Measurements from ENCODE around the gene TBX2. TPM values are rescaled to one million over a fixed set of nuclear protein-coding genes. Genes with fewer than 3 reads are reported as not detected.

Gene TBX2
- polyA plus RNA-seq, 1 donor (not counting 4 experiments of a cell fraction or from before 2014, with no cell fraction given), result not detected

- Histone ChIP-seq H3K36me3 (ENCODE audit: control insufficient read depth in 2 of 2, extremely low read depth in 1 of 2, insufficient read depth in 2 of 2, low read length in 2 of 2) (no peaks in the 10 kb centered on the region), H4K20me1 (ENCODE audit: control insufficient read depth, extremely low read depth, insufficient read depth, low read length) (no peaks in the 10 kb centered on the region), H3K27me3 (ENCODE audit: control insufficient read depth, extremely low read depth, insufficient read depth, low read length) (peaks cover 71% of the 10 kb centered on the region), H2AFZ (ENCODE audit: control insufficient read depth, low read length) (no peak overlapping the region), H3K9me3 (ENCODE audit: control insufficient read depth, low read depth, low read length) (no peaks in the 10 kb centered on the region), H3K4me3 (ENCODE audit: control insufficient read depth in 2 of 3, extremely low read depth in 1 of 3, insufficient read depth in 2 of 3, low read depth in 1 of 3, low read length in 3 of 3) (no peak overlapping the region), H3K4me1 (ENCODE audit: control insufficient read depth, extremely low read depth, insufficient read depth, low read length) (no peaks in the 10 kb centered on the region), H3K9ac (ENCODE audit: control insufficient read depth, extremely low read depth, insufficient read depth, low read length) (no peak overlapping the region), H3K4me2 (ENCODE audit: control insufficient read depth, extremely low read depth, insufficient read depth, low read depth, low read length) (no peak overlapping the region), H3K79me2 (ENCODE audit: control insufficient read depth, insufficient read depth, low read length) (no peaks in the 10 kb centered on the region), H3K27ac (ENCODE audit: control insufficient read depth, insufficient read depth, low read length) (no peak overlapping the region), H3K9me1 (ENCODE audit: control insufficient read depth, extremely low read depth, insufficient read depth, low read length) (no peaks in the 10 kb centered on the region)
- DNase-seq (ENCODE audit: low read depth, low spot score) (no peak), FAIRE-seq (no peak)
- TF ChIP-seq, protein P1, sequence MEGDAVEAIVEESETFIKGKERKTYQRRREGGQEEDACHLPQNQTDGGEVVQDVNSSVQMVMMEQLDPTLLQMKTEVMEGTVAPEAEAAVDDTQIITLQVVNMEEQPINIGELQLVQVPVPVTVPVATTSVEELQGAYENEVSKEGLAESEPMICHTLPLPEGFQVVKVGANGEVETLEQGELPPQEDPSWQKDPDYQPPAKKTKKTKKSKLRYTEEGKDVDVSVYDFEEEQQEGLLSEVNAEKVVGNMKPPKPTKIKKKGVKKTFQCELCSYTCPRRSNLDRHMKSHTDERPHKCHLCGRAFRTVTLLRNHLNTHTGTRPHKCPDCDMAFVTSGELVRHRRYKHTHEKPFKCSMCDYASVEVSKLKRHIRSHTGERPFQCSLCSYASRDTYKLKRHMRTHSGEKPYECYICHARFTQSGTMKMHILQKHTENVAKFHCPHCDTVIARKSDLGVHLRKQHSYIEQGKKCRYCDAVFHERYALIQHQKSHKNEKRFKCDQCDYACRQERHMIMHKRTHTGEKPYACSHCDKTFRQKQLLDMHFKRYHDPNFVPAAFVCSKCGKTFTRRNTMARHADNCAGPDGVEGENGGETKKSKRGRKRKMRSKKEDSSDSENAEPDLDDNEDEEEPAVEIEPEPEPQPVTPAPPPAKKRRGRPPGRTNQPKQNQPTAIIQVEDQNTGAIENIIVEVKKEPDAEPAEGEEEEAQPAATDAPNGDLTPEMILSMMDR (optimal IDR thresholded peaks at IDR 0.05 in 1 of 3, IDR thresholded peaks at IDR 0.05 in 1 of 3, conservative IDR thresholded peaks at IDR 0.05 in 1 of 3; ENCODE audit: extremely low read depth in 1 of 3, insufficient read depth in 2 of 3, low read length in 3 of 3), result no peak
- TF ChIP-seq EZH2 (IDR thresholded peaks at IDR 0.05; ENCODE audit: low read length), result no peak
- dilution Hi-C loops (cut with MboI; ENCODE audit: extremely low pct_ligation_motif_present, low sequenced_read_pairs), result no loop called here
Observed at GRCh38 chr17:61455324-61456060, 55.8 kb downstream of the TBX2 start.

GRCh38 chr17:61456061-61456681 is 56.5 kb downstream of the TBX2 start:
- TF ChIP-seq, protein P1 (optimal IDR thresholded peaks at IDR 0.05 in 1 of 3, IDR thresholded peaks at IDR 0.05 in 1 of 3, conservative IDR thresholded peaks at IDR 0.05 in 1 of 3; ENCODE audit: extremely low read depth in 1 of 3, insufficient read depth in 2 of 3, low read length in 3 of 3), result no peak
- no peak for TF ChIP-seq EZH2 (IDR thresholded peaks at IDR 0.05; ENCODE audit: low read length)
- Histone ChIP-seq H3K4me3 (ENCODE audit: control insufficient read depth in 2 of 3, extremely low read depth in 1 of 3, insufficient read depth in 2 of 3, low read depth in 1 of 3, low read length in 3 of 3) (no peak overlapping the region), H3K9me3 (ENCODE audit: control insufficient read depth, low read depth, low read length) (no peaks in the 10 kb centered on the region), H3K27ac (ENCODE audit: control insufficient read depth, insufficient read depth, low read length) (no peak overlapping the region), H2AFZ (ENCODE audit: control insufficient read depth, low read length) (no peak overlapping the region), H3K4me2 (ENCODE audit: control insufficient read depth, extremely low read depth, insufficient read depth, low read depth, low read length) (no peak overlapping the region), H3K4me1 (ENCODE audit: control insufficient read depth, extremely low read depth, insufficient read depth, low read length) (no peaks in the 10 kb centered on the region), H4K20me1 (ENCODE audit: control insufficient read depth, extremely low read depth, insufficient read depth, low read length) (no peaks in the 10 kb centered on the region), H3K36me3 (ENCODE audit: control insufficient read depth in 2 of 2, extremely low read depth in 1 of 2, insufficient read depth in 2 of 2, low read length in 2 of 2) (no peaks in the 10 kb centered on the region), H3K79me2 (ENCODE audit: control insufficient read depth, insufficient read depth, low read length) (no peaks in the 10 kb centered on the region), H3K9ac (ENCODE audit: control insufficient read depth, extremely low read depth, insufficient read depth, low read length) (no peak overlapping the region), H3K9me1 (ENCODE audit: control insufficient read depth, extremely low read depth, insufficient read depth, low read length) (no peaks in the 10 kb centered on the region), H3K27me3 (ENCODE audit: control insufficient read depth, extremely low read depth, insufficient read depth, low read length) (peaks cover 67% of the 10 kb centered on the region)
- no peak for DNase-seq (ENCODE audit: low read depth, low spot score)
- dilution Hi-C loops (cut with MboI; ENCODE audit: extremely low pct_ligation_motif_present, low sequenced_read_pairs), result no loop called here
- FAIRE-seq, result no peak

Data from keratinocyte (primary cell).